Pancreas (tissue), 10 donors: Measurements from ENCODE around the gene WFIKKN1. TPM values are rescaled to one million over a fixed set of nuclear protein-coding genes. Genes with fewer than 3 reads are reported as not detected.

Source experiments
- ATAC-seq, 4 donors: fragments of 200-7000 bp; cut with Tn5 transposase; one replicate each; pipeline versions ENCODE4 v1.8.0 to v1.9.1; 2020; ENCODE audit warnings: mild to moderate bottlenecking in 4 of 4, moderate library complexity in 4 of 4
- DNase-seq, 6 donors: peaks; one replicate each; pipeline ENCODE4 v3.0.0-alpha.2; 2020
- FAIRE-seq: peaks from 2 replicates; lab custom pipeline; 2012; peaks lifted over from hg19 to GRCh38; lab: Jason Lieb, UNC
- H3K27ac ChIP-seq, 4 donors: fragments of 200-600 bp; sonication (generic); 1 replicate in 3 of 4; 2 replicates in 1 of 4; pipeline versions ENCODE4 v1.5.0 to v1.8.0; 2020
- H3K27me3 ChIP-seq, 4 donors: fragments of 200-600 bp; one replicate each; pipeline ENCODE4 v1.8.0; 2021
- H3K36me3 ChIP-seq, 3 donors: fragments of 200-600 bp; sonication (generic) in 1 of 3; one replicate each; pipeline versions ENCODE4 v1.5.0 to v1.8.0; 2020 to 2021
- H3K4me1 ChIP-seq, 3 donors: fragments of 200-600 bp; one replicate each; pipeline ENCODE4 v1.8.0; 2021
- H3K4me3 ChIP-seq, 4 donors: fragments of 200-600 bp; sonication (generic) in 2 of 4; one replicate each; pipeline versions ENCODE4 v1.5.0 to v1.8.0; 2020 to 2021
- H3K9me3 ChIP-seq, 4 donors: fragments of 200-600 bp; one replicate each; pipeline ENCODE4 v1.8.0; 2021
- WGBS, 2 donors: extraction: QIAGEN DNeasy Blood & Tissue Kit; methylation state at CpG; one replicate each; pipeline ENCODE4 v1.1.7; 2013; 5-methylcytosine and 5-hydroxymethylcytosine counted together
- intact Hi-C, 3 donors: fragments of 100-400 bp; cut with DNase I; formaldehyde crosslinking; loops; one replicate each; pipeline versions ENCODE4 v1.11.1 to v1.14.2; 2022
- polyA plus RNA-seq, 2 donors: library from polyadenylated mRNA; stranded (reverse); fragments of 200-250 nt; gene quantifications; one replicate each; pipeline ENCODE4 v1.2.3, GENCODE V29; 2013
- total RNA-seq, 6 donors: library from RNA; stranded (reverse); fragmentation: NEBNext Ultra II Directional in 4 of 6; extraction: Animal tissue kit (Norgen Biotek cat#: 25700) in 4 of 6; gene quantifications; one replicate each; pipeline versions ENCODE4 v1.2.1 to v1.2.4, GENCODE V29; 2021 to 2023
- TF ChIP-seq, protein P1 (sequence below), 4 donors: fragments of 200-600 bp; sonication (generic) in 3 of 4; IDR thresholded peaks; one replicate each; pipeline versions ENCODE4 v1.5.0 to v1.8.0; 2021; ENCODE audit warnings: antibody characterized with exemption in 4 of 4
- donor health status: healthy with polysubstance abuse.
- donor health status: DM: no; HTN: no; CAD: no; lungs with moderate emphysema.
- donor health status: DM: no; HTN: no; CAD: no.
- donor health status: control.
- donor health status: control.
- donor health status: Bipolar disorder and iron deficiency.
- donor health status: DM: yes; HTN: yes; CAD: no.
- donor health status: DM: no; HTN: no; CAD: no.
- donor health status: DM: no; HTN: no; CAD: no.
- donor health status: DM: yes; HTN: yes; CAD: no.

WFIKKN1 gene
- total and polyA plus RNA-seq, 8 donors, result 0.75 to 13.8 (median 1.7) TPM

DNA sequence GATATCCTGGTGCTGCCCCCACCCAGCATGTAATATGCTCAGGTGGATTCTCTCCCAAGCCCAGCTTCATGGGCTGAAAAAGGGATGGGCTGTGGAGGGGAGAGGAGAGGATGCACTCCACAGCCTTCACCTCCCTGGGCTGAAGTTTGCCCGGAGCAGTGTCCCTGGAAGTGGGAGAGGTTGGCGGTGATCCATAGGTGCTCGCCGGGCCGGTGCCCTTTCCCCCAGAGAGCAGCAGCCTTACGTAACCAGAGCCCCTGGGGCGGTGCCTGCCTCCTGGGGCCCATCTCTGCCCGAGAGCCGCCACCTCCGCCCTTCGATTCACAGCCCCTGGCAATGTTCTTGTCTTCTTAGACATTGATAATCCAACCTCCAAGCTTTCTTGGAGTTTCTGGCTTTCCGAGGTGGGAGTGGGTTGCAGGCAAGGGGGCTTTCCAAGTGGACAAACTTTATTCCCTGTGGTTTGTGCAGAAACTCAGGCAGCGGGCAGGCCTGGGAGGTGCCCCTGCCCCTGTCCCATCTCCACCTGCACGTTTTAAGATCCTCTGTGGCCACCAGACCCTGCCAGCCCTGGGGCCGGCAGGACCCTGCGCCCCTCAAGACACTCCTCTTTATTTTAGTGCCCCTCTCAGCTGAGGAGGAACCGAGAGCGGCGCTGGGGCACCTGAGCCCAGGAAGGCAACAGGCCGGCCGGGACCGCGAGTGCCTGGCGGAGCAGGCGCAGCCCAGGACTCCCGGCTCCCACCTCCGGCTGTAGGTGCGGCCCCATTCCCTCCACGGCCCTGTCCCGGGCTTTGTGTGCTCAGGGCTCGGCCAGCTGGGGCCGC is 15.3 kb downstream of the WFIKKN1 start:
- Histone ChIP-seq H3K9me3 (no peaks in the 10 kb centered on the region), H3K4me1 (peaks cover 25 to 35% (median 33%) of the 10 kb centered on the region in 3 donors), H3K27ac (peak overlapping the region in 1 of 4 donors; percentile 18), H3K4me3 (no peak overlapping the region), H3K36me3 (no peaks in the 10 kb centered on the region), H3K27me3 (no peaks in the 10 kb centered on the region)
- TF ChIP-seq, protein P1, sequence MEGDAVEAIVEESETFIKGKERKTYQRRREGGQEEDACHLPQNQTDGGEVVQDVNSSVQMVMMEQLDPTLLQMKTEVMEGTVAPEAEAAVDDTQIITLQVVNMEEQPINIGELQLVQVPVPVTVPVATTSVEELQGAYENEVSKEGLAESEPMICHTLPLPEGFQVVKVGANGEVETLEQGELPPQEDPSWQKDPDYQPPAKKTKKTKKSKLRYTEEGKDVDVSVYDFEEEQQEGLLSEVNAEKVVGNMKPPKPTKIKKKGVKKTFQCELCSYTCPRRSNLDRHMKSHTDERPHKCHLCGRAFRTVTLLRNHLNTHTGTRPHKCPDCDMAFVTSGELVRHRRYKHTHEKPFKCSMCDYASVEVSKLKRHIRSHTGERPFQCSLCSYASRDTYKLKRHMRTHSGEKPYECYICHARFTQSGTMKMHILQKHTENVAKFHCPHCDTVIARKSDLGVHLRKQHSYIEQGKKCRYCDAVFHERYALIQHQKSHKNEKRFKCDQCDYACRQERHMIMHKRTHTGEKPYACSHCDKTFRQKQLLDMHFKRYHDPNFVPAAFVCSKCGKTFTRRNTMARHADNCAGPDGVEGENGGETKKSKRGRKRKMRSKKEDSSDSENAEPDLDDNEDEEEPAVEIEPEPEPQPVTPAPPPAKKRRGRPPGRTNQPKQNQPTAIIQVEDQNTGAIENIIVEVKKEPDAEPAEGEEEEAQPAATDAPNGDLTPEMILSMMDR (IDR thresholded peaks at IDR 0.05), result no peak
- WGBS, 2 donors, result 73 to 76% methylated on average over 27 to 32 of the region's 32 CpGs
- intact Hi-C loops, result no loop called here
- FAIRE-seq (no peak), DNase-seq (no peak), ATAC-seq (no peak)

DNA sequence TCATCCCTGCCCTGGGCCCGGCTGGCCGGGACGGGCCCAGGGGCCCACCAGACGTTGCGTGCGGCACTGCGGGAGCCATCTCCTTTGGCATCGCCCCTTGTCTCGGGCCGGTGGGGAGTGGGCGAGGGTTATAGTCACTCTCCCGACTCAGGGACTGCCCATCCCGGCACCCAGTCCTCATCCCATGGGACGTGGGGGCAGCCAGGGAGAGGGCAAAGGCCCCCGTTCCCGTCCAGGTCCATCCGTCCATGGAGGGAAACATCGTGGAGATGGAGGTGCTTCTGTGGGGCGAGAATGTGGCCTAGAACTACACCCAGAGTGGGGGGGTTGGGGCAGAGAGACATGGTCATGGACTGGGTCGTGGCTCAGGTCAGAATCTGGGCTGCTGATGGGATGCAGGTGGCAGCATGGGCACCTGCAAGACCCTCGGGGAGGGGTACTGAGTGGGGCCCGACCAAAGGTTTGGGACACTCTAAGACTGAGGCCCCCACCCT is 15.9 kb downstream of the WFIKKN1 start:
- Histone ChIP-seq H3K9me3 (no peaks in the 10 kb centered on the region), H3K27me3 (no peaks in the 10 kb centered on the region), H3K4me1 (peaks cover 25 to 35% (median 33%) of the 10 kb centered on the region in 3 donors), H3K4me3 (no peak overlapping the region), H3K36me3 (no peaks in the 10 kb centered on the region), H3K27ac (peak overlapping the region in 2 of 4 donors; percentile 18 to 91)
- WGBS, 2 donors, result 79 to 85% methylated on average over 19 to 22 of the region's 22 CpGs
- TF ChIP-seq, protein P1 (IDR thresholded peaks at IDR 0.05), result no peak
- FAIRE-seq (no peak), ATAC-seq (no peak), DNase-seq (no peak)
- intact Hi-C loops, result no loop called here

DNA sequence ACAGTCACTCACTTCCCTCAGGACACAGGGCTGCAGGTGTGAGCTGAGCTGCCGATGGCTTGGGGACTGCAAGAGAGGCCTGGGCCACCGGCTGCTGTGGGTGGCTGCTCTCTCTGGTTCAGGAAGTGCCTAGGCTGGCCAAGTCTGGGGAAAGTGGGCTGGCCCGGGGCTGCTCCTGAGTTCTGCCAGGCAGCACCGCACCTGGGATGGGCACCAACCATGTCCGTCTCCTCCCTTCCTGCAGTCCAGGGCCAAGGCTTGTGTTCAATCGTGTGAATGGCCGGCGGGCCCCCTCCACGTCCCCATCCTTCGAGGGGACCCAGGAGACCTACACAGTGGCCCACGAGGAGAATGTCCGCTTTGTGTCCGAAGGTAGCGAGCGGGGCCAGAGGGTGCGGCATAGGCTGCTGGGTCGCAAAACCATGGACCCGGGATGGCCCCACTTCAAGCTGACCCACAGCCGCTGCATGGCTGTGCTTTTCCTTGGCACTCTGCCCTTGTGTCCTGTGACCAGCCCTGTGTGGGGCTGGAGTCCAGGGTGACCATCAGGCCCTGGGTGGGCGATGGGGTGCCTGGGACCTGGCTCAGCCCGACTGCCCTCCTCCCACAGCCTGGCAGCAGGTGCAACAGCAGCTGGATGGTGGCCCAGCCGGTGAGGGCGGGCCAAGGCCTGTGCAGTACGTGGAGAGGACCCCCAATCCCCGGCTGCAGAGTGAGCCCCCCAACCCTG is 16.6 kb downstream of the WFIKKN1 start:
- TF ChIP-seq, protein P1 (IDR thresholded peaks at IDR 0.05), result no peak
- H3K27ac ChIP-seq, result peak overlapping the region; percentile 74 to 91 (median 86)
- H3K36me3 ChIP-seq, result no peaks in the 10 kb centered on the region
- H3K9me3 ChIP-seq, result no peaks in the 10 kb centered on the region
- intact Hi-C loops, result no loop called here
- H3K4me1 ChIP-seq, result peaks cover 25 to 35% (median 33%) of the 10 kb centered on the region in 3 donors
- ATAC-seq (peak in 3 of 4 donors; percentile 3 to 40 (median 10)), DNase-seq (peak in 4 of 6 donors; percentile 58 to 88 (median 67)), FAIRE-seq (no peak)
- WGBS, 2 donors, result 51 to 52% methylated on average over 25 of the region's 25 CpGs
- H3K27me3 ChIP-seq, result no peaks in the 10 kb centered on the region
- H3K4me3 ChIP-seq, result no peak overlapping the region

DNA sequence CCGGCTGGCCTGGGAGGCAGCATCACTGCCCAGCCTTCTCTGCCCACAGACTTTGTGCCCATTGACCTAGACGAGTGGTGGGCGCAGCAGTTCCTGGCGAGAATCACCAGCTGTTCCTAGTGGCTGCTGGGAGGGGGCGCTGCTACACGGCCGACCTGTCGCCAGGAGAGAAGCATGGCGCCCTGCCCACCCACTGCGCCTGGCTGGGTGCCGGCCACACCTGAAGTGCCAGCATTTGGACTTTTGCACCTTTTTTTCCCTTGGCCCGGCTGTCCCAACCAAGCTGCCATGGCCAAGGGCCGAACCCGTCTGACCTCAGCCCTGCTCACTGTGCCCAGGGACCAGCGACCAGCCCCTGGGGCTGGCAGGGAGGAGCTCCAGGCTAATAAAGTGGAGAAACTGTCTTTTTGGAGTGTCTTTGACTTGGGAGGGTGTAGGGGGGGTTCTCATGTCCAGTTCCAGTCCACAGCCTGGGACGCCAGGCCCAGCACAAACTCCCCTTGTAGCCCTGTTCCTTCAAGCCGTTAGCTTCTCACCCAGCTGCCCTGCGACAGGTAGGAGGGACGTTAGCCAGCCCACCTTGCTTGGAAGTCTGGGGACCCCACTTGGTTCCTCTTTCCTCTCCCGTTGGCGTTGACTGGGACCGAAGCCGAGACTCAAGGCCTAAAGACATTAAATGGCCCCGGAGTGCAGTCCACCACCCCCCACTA is 17.4 kb downstream of the WFIKKN1 start:
- TF ChIP-seq, protein P1 (IDR thresholded peaks at IDR 0.05), result peak in 3 of 4 donors; percentile 23 to 46 (median 30)
- Histone ChIP-seq H3K9me3 (no peaks in the 10 kb centered on the region), H3K36me3 (peaks cover 0 to 4% (median 0%) of the 10 kb centered on the region in 3 donors), H3K4me3 (peak overlapping the region; percentile 59 to 86 (median 70)), H3K27ac (peak overlapping the region; percentile 74 to 91 (median 86)), H3K27me3 (no peaks in the 10 kb centered on the region), H3K4me1 (peaks cover 23 to 30% (median 29%) of the 10 kb centered on the region in 3 donors)
- DNase-seq (peak; percentile 85 to 91 (median 86)), FAIRE-seq (no peak), ATAC-seq (peak; percentile 57 to 76 (median 70))
- intact Hi-C loops, result no loop called here
- 20 to 25% methylated on average over 23 to 24 of the region's 24 CpGs for WGBS, 2 donors
